HG03066 (cell line): ENCODE results near the gene ZNF490.
"Not testable (repeated sequence)": the region's sequence is repeated elsewhere in the genome, so short reads cannot be mapped to it uniquely, and the experiment has no call there.

Experiments
- ATAC-seq: cut with Tn5 transposase; IDR thresholded peaks from one replicate; pipeline ENCODE4 v1.9.1; 2021; ENCODE audit warnings: low read depth; ENCODE audit not compliant: unreplicated experiment

Gene ZNF490

GRCh38 chr19:12610540-12611360 lies at the start of gene ZNF490, which contains the start of gene ZNF791:
ZNF490 (minus strand) TSS chr19:12610813; CDS start chr19:12610680, 133 bp downstream.
ZNF791 (plus strand) TSS chr19:12610920; CDS start chr19:12611080, 160 bp downstream.
- peak; percentile 71 for ATAC-seq

DNA sequence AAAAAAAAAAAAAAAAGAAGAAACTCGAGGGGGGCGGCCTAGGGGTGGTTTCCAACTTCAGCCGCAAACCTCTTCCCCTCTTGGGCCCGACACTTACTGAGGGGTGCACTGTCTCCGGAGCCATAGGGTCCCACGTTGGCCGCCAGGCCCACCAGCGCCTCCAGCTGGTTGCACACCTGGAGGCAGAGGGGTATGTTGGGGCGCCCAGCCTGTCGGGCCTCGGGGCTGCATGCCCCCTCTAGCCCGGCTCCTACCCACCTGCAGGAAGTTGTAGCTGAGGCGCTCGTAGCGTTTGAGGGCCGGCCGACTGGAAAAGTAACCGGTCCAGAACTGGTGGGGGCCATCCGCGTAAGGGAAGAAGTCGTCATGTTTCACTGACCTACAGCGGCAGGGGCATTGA lies 47.4 kb upstream of the ZNF490 start:
- ATAC-seq: no peak

DNA sequence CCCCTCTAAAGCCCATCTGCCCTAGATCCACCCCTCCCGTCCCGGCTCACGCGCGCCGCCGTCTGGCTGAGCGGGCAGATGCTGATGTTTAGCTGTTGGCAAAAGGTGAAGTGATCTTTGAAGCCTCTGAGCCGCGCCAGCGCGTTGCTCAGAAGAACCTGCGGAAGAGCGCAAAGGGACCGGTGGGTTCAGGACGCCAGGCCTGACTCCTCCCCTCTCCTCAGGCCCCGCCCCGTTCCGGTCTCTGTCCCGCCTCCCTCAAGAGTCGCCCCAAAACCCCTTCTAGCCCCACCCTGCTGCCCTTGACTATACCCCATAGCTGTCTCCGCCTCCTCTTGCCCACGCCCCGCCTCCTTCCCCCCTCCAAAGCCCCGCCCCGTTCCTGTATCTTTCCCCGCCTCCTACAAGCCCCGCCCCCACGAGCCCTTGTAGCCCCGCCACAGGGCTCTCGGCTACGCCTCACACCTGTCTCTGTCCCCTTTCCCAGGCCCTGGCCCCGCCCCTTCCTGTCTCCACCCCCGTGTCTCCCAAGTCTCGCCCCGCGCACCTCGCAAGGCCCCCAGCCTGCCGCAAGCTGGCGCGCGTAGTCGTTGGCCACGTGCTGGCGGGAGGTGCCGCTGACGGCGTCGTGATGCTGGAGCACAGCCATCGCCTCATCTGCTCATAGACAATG lies 46.4 kb upstream of the ZNF490 start:
- ATAC-seq: no peak

GRCh38 chr19:12655546-12655945 lies 44.9 kb upstream of the ZNF490 start:
- no peak for ATAC-seq

DNA sequence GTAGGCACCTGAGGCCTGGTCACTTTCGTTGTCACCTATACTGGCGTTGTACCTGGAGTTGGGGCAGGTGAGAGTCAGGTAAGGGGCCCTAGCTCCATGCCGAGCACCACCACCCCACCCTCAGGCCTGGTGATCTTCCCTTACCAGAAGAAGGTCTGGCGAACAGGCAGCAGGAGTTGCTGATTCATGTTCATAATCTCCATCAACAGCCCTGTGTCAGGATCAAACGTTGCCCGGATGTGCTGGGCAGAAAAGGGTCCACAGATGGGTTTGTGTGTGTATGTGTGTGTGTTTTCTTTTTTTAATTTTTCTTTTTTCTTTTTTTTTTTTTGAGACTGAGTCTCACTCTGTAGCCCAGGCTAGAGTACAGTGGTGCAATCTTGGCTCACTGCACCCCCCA lies 41.6 kb upstream of the ZNF490 start:
- ATAC-seq: no peak

GRCh38 chr19:12649941-12650340 lies 39.3 kb upstream of the ZNF490 start:
- no peak for ATAC-seq

GRCh38 chr19:12648088-12648487 lies 37.5 kb upstream of the ZNF490 start:
- ATAC-seq: no peak

DNA sequence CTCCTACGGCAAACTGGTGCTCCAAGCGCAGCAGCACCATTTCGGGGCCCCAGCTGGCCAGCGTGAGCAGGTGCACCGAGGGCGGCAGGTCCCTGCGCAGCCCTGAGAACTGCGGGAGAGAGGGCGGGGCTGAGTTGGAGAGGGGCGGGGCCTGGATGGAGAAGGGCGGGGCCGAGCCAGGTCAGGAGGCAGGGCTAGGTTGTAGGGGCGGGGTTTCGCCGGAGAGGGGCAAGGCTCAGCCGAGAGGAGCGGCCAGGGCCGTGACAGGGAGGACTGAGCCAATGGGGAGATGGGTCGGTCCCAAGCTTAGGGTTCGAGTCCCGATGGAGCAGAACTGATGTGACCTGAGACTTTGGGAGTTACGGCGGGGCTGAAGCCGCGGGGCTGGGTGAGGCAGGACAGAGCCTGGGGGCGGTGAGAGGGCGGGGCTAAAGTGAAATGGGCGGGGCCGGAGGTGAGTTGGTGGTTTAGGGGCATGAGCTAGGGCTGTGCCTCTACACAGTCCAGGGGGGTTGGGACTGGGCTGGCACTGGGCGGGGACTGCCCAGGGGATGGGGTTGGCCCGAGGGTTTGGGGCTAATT lies 37.0 kb upstream of the ZNF490 start:
- no peak for ATAC-seq

DNA sequence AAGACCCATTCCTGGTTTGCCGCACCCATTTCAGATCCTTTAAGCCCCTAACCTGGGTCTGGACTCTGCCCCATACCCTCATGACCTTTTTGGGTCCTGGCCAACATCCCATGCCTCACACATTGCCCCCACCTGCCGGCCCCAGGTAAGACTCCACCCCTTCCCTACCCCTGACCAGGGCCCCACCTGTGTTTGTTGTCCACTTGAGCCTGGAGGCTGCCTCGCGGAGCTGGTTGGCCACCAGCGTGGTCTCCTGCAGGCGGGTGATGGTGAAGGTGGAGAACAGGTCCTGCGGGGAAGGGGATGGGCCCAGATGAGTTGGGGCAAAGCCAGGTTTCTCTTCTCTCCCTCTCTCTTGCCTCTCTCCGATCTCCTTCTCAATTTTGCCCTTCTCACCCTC lies 36.4 kb upstream of the ZNF490 start:
- ATAC-seq: no peak

DNA sequence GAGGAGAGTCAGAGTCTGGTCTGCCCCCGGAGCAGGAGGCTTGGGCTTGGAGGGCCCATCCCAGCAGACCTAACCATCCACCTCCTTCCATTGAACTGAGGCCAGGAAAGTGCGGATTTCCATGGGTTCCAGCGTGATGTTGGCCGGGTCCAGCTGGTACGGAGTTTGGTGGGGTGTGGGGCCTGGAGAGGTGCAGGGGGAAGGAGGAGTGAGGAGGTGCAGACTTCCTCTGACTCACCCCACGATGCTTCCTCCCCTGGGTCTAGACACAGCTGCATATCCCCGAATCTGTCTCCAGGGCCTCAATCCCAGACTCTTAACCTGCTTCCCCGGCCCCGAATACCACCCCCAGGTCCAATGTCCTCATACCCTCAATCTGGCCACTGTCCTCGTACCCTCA lies 35.9 kb upstream of the ZNF490 start:
- ATAC-seq: no peak

- ATAC-seq: not testable (repeated sequence)
Measured at GRCh38 chr19:12643716-12644115, 33.1 kb upstream of the ZNF490 start.

DNA sequence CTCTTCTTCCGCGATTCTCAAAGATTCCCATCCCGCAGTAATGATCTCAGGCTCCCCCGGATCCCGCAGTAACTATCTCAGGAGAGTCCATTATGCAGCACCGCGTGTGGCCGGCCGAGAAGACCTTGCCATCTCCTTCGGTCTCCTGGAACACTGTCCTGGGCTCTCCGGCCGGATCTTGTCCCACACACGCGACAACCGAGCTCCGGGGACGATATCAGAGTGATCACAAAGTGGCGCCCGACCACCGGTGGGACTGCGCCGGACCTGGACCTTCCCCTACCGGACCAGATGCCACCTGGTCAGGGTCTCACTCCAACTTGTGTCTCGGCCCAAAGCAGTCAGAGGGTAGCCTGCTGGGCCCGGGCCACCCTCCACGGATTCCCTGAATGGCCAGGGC lies 31.9 kb upstream of the ZNF490 start:
- no peak for ATAC-seq

- ATAC-seq: no peak
Measured at GRCh38 chr19:12641456-12641855, 30.8 kb upstream of the ZNF490 start.

- no peak for ATAC-seq
Measured at GRCh38 chr19:12639901-12640613, 29.4 kb upstream of the ZNF490 start.

DNA sequence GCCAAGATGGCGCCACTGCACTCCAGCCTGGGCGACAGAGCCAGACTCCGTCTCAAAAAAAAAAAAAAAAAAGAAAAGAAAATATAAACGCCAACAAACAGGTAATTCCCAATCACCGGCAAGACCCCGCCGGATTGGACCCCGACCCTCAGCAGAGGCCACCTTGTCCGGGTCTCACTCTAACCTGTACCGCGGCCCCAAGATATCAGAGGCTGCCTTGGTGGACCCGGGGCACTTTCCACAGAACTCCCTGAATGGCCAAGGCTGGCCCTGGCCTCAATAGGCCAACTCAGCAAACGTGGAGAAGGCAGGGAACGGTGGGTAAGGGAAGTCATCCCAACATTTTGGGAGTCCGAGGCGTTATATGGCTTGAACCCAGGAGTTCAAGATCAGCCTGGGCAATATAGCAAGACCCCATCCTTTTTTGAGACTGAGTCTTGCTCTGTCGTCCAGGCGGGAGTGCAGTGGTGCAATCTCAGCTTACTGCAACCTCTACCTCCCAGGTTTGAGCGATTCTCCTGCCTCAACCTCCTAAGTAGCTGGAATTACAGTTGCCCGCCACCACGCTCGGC lies 28.1 kb upstream of the ZNF490 start:
- no peak for ATAC-seq

DNA sequence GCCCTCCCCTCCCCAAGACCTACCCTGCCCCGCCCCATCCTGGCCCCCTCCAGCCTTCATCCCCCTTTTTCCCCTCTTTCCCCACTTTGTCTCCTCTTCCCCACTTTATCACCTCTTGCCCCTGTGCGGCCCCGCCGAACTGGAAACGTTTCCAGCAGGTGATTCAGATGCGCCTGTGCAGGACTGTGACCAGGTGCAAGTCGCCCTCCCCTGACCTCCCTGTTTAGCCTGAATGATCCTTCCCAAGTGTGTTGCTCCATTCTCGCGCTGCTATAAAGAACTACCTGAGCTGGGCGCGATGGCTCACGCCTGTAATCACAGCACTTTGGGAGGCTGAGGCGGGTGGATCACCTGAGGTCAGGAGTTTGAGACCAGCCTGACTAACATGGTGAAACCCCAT lies 26.0 kb upstream of the ZNF490 start:
- ATAC-seq: no peak

DNA sequence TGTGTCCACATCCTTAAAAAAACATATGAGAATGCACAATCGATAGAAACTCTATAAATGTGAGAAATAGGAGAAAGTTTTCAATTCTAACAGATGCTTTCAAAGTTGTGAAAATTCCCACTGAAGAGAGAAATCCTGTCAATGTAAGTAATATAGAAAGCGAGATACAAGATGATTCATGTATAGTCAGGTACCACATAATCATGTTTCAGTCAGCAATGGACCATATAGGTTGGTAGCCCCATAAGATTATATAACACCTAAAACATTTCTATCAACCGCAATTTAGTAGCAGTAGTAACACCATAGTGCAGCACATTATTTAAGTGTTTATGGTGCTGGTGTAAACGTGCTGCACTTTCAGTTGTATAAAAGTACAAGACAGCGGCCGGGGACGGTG lies 18.6 kb upstream of the ZNF490 start:
- no peak for ATAC-seq

- ATAC-seq: no peak
Measured at GRCh38 chr19:12628040-12629022, 17.7 kb upstream of the ZNF490 start.

DNA sequence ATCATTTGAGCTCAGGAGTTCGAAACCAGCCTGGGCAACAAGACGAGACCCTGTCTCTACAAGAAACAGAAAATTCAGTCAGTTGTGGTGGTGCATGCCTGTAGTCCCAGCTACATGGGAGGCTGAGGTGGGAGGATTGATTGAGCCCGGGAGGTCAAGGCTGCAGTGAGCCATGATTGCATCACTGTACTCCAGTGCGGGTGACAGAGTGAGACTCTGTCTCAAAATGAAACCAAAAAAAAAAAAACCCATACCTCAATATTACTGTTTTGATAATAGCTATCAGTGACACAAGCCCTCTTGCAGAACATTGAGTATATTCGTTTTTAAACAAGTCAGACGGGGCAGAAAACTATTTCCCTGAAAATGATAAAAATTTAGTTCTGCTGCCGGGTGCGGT lies 16.3 kb upstream of the ZNF490 start:
- no peak for ATAC-seq
